ENCODE results near the gene EFL1.
"Not testable (repeated sequence)": the region's sequence is repeated elsewhere in the genome, so short reads cannot be mapped to it uniquely, and the experiment has no call there.

EFL1 gene

DNA sequence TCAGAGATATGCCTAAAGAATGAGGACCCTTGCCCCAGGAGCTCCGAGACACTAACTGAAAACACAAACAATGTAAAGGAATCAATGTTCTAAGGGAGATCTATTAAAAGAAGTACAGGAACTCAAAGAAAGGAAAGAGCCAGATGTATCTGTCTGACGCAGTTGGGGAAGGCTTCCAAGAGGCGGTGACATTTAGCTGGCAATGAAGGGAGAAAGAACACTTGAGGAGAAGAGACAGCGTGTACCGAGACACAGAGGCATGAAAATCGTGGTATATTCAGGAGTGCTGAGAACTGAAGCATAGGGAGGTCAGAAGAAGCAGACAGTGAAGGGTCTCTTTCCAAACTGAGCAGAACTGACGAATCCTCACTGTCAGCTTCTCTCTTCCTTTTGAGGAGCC is 66.7 kb downstream of the EFL1 start:
- not testable (repeated sequence) for DNase-seq

DNA sequence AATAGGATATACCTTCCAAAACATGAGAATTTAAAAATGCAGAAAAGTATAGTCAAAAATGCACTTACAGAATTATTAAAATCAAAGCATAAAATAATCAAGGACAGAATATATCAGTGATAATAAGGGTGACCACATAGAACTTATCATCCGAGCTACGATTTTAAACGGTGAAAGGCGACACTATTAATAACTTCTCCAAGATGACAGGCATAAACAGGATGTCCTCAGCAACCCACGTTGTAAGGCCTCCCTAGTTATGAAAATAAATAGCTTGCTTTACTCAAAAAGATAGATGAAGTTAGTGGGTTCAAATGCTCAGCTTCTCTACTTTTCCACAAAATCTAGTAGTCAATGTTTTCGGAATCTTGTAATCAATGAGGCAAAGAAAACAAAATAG is 68.0 kb downstream of the EFL1 start:
- not testable (repeated sequence) for DNase-seq

DNA sequence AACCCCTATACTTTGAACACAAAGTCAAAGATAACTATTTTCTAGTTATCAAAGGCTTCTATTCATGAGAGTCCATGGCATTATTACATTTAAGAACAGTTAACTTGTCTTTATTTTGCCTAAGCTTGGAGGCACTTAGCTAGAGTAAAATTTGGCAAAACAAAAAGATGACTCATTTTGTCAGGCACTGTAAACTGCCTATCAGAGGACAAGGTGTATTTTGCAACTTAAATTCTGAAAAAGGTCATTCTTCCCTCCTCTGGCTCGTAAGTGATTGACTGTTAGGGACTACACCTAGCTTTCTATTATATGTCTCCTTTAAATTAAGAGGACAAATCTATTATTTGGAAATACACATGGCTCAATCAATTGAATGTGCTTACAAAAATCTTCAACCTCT is 69.1 kb downstream of the EFL1 start:
- DNase-seq = not testable (repeated sequence)

DNA sequence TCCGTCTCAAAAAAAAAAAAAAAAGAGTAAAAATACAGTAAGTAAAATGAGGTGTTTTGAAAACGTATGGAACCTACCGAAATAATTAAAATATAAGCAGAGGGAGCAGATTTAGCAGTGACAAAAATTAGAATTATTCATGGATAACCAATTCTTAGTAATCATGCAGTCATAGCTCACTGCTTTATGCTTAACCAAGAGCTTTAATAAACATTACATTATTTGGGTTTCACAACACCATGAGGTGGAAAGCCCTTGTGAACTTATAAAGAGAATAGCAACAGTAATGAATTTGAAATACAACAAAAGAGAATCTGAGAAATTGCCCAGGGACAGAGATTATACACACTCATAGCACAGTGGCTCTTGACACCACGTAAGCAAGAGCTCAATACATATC is 70.1 kb downstream of the EFL1 start:
- DNase-seq = not testable (repeated sequence)

DNA sequence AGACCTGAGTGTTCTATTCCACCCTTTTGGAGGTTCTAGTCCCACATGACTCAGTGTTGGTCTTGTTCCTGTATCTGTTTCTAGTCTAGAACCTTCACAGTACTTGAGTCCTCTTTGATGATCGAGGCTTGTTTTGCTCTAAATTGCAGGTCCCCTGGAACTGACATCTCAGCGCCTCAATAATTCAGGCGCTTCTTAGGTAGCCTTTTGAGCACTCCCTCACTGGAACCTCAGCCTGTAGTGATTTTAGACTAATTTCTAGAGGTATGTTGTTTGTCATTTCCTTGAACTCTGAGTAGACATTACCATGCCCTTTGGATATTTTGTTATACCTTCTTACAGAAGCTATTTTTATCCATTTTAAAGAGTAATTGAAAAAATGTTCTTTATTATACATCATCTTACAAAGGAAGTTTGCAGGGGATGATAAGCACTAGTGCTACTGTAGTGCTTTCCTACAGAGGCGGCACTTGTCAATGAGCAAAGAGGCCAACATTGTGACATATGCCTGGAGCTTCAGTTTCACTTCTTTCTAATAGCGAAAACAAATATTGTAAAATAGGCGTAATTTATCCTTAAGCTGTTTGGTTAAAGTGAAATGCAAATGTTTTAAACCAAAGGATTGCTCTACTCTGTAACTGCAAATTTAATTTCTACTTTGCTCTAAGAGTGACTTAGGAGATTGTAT is 75.7 kb downstream of the EFL1 start:
- no peak for DNase-seq

DNA sequence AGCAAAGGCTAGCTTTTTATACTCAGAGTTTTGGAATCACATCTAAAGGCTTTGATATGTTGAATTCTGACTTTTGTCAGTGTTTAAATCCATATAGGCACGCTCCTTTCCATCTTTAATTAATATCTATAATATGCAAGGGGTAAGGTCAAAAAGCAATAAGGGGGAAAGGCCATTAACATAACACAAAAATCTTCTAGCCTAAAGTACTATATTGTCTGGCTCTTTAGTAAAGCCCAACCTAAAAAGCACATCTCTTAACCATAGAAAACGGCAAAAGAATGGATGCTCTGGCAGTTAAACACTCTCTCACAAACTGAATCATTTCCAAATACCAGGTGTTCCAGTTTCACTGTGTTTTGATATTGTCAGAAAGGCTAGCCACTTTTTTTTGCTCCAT is 76.4 kb downstream of the EFL1 start:
- DNase-seq = no peak

DNA sequence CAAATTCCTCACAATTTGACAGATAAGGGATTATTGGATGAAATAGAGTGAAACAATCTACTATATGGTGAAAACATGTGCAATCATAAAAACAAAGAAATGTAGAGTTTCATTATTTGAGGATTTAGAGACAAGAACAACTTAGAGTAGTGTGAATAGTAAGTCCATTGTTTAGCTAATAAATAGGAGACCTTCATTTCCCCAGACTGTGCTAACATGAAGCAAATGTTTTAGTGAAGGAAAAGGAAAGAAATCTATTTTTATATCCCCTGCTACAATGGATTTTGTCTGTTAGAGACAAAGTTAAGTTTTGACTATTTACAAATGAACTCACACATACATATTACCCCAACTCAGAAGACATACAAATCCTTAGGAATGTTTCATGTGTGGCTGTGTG is 77.8 kb downstream of the EFL1 start:
- DNase-seq = no peak

DNA sequence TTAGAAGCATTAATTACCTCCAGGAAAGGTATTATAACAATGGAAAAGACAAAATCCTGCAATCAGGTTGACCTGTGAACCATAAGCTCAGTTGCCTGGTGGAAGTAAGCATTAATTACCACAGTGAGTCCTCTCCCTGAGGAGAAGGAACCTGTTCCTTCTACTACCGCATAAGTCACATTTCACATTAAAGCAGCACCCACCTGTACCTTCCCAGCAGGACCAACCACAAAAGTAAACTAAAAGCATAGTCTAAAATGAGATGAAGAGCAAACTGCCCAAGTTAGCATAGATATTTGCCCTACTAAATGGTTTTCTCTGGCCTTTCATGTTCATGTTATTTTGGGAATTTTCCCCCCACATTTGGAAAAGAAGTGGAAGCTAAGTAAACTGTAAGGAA is 78.2 kb downstream of the EFL1 start:
- no peak for DNase-seq

DNA sequence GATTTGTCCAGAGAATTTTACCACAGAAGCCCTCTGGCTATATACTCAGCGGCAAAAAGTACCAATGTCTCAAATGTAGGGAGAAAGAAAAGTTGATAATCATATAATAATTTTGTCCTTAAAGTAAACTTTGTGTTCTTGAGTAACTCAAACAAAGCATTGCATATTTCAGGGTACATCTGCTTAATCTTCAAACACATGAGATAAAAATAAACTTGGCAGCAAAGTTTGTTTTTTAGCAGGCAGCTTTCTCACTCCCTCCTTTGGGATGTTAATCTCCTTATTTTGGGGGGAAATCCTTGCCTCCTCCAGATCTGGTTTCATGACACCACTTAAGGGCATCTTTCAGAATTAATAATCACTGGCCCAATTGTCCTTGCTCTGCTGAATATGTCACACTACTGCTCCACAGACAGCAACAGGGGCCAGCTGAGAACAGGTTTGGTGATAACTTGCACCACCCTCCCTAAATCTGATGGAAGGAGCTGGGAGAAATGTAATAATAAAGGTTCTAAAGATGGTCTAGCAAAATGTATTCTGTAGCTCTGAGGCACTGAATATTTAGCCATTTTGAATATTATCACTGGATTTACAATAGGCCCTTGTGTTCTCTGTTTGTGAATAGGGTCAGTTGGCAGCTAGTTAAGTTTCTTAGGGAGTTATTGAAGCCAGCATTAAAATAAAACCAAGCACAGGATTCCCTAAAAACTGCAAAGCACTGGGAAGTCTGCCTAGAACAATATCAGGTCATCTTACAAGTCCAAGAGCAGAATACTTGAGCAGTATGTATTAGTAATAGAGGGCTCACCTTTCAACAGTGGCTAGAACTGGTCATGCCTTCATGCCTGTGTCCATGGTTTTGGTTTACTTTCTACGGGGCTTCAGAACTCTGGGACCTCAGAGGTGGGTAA is 79.2 kb downstream of the EFL1 start:
- DNase-seq = no peak

DNA sequence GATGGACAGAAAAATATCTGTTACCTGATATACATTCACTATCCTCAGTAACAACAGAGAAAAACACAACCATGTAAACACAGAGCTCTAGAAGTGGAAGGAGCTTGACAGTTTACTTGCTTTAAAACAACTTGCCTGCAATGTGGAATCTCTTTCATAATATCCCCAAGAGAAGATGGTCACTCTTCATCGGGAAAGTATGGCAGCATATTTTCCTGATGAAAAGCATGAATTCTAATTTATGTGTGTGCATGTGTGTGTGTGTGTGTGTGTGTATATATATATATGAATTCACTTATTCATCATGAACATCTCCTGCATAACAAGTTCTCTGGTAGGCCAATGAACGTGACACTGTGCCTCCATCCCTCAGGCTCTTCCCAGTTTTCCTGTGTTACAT is 81.2 kb downstream of the EFL1 start:
- DNase-seq = no peak

DNA sequence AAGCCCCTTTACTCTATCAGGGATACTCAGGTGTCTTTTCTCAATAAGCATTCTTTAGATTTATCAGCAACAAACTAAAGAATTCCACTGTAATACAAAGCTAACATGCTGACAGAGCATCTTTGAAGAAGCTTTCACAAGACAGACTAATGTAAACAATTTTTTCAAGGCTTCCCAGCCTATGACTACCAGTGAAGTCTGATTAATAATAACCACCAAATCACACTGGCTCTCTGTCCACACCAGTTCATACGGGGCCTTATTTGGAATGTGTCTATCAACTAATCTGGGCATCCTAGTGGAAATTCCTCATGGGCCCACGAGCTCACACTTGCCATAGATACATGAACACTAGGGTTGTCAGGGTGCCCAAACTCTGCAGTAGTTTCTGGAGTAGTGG is 84.5 kb downstream of the EFL1 start:
- no peak for DNase-seq

DNA sequence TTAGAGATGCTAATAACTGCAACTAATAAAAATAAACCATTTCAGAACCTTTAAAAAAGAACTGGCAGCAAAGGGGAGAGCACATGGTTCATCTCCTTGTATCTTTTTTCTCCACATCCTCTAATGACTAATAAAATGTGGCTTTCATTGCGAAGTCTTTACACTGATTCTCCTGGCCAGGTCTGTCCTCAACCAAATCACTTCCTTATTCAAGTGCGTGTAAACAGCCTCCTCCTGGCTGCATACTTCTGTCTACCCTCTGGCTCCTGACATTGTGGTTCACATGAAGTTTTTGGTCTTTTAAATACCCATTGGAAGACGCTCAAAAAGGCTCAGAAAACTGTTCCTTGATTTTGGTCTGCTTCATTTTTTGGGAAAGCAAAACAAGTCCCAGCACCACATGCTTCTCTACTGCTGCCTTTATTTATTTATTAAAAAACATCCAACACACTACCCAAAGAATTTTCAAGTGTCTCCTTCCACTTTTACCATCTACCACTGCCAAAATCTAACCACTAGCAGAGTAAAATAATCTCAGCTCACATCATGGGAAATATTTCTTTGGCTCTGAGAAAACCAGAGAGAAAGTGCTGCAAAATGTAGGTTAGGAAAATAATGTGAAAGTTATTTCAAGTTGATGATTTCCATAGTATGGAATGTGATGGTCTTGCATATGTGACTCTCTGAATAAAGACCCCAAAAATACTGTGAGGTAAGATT is 85.1 kb downstream of the EFL1 start:
- DNase-seq = no peak

DNA sequence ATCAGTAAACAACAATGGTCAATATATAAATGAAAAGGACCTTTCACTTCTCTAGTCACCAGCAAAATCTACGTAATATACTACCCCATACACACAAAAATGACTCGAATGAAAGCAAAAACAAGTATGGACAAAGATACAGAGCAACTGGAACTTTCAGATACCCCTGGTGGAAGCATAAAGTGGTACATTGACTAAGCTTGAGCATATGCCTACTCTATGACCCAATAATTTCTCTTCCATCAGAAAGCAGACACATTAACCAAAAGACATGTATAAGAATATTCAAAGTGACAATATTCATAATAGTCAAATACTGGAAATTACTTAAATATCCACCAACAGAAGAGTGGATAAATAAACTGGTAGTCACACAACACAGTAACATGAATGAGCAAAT is 86.0 kb downstream of the EFL1 start:
- DNase-seq = no peak

DNA sequence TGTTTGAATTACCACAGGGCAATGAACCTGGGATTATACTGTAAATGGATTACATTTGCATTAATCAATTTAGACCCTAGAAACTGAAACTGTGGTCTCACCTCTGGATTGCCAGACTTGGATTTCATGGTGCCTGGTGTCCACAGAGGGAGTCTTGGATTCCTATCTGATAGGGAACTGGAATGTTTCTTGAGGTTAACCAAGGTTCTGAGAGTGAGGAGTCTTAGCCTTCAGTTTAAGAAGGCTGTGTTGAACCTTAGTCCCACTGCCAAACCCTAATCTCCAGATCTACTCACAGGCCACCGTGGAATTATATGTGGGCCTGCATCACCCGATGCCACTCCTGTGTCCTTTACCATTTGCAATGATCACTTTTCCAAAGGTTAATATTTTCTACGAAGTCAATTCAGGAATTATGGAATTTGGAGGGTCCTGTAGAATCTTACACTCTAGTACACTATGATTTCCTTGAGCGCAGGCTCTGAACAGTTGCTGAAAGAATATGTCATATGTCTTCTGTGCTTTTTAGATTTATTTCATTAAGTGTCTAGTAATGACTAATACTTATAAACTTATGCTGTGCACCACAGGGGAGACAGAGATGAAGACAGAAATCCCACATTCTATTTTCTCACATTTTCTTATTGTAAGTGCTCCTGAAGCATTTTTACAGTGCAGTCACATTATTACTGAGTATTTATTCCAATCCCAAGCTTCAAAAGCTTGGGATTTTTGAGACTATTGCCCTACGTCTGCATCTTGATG is 87.9 kb downstream of the EFL1 start:
- no peak for DNase-seq

DNA sequence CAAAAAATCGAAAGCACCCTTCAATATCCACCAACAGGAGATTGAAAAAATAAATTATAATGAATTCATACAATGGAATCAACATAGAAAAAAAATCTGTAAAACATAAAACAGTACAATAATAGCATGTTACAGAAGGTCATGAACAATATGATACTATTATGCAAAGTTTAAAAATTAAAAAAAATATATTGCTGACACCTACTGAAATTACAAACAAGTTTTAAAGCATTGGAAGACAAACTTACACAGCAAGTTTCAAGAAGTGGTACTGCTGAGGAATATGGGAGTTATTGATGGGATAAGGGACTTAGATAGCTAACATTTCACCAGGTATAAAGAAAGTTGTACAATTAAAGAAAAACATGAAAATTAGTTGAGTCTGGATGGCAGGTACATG is 89.4 kb downstream of the EFL1 start:
- no peak for DNase-seq

DNA sequence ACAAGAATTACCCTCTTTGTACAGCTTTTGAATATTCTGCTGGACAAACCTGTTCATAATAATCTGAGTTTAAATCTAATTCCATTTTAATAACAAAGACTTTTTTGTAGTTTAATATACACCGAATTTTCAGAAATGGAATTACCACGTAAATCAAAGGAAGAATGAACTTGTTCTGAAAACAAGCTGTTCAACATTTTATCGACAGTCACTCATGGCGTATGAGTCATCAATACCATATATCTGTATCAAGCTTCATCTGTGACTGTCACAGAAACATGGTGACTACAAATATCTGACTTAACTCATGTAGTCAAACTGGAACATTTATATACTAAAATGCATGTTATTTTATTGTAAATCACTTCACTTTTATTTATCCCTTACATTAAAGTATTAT is 90.0 kb downstream of the EFL1 start:
- DNase-seq = no peak

DNA sequence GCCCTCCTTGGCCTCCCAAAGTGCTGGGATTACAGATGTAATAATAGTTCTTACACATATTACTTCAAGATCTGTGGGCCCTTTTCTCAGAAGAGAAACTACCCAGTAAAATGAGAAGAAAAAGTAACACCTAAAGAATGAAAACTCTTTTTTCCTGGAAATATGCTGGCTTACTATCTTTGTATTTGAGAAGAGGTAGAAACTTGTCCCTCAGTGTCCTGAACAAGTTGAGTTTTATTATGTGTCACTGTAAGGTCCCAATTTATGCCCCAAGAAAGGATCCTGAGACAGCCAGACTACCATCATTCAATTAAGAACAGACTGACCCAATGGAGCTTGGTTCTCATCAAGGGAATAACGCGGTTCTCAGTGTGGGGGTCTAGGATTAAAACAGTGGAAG is 93.8 kb downstream of the EFL1 start:
- no peak for DNase-seq

DNA sequence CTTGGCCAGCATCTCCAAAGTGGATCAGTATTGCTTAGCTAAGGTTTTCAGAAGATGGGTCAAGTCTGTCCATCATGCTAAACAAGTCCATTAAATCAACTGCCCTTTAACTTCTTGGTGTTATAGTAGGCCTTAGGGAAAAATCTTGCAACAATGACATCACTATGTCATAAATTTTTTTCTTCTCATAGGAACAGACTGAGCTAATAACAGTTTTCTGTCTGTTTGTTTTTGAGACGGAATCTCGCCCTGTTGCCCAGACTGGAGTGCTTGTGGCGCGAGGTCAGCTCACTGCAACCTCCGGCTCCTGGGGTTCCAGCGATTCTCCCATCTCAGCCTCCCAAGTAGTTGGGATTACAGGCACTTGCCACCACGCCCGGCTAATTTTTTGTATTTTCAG is 94.2 kb downstream of the EFL1 start:
- DNase-seq = no peak

DNA sequence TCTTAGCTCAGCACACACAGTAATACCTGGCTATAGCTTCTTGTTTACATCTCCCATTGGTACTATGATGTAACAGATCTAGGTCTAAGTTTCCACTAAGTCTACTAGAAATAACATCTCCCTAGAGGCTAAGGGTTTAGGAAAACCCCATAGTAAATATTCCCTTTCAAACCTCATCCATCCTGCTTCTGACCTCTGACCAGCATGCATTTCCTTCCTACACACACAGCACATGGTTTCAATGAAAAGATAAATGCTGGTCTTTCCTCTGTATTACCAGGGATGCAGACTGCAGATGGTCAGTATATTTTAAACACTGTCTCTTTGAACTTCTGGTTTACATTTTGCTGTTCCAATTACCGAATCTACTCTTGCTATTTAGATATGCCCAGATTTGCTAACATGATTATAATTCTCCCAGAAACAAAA is 96.6 kb downstream of the EFL1 start:
- no peak for DNase-seq

DNA sequence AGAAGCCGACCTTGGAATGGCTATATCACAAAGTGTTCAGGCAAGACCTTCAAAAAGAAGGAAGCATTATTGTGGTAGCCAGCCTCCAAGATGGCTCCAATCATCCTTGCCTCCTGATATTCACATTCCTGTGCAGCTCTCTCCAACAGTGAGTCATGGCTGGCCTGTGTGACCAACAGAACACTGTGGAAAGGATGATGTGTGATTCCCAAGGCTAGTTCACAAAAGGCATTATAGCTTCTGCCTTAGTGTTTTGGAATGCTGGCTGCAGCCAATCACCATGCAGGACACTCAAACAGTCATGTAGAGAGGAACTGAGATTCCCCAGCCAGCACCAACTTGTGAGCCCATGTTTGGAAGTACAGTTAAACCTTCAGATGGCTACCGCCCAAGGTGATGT is 102.6 kb downstream of the EFL1 start:
- DNase-seq = no peak

DNA sequence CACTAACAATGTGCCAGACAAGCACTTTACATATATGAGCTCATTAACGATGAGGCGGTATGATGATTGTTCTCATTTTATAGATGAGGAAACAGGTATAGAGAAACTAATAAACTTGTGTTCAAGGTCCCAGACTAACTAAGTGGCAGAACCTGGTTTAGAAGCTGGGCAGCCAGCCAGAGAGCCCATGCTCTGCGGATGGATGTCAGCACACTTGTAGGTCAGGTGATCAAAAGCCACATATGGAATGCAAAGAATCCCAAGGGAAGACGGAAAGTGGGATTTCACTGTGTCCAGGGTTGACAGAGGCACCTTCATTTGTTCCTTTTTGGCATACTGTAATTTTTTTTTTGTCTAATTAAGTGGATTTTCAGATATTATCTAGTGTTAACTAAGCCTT is 103.7 kb downstream of the EFL1 start:
- DNase-seq = no peak

DNA sequence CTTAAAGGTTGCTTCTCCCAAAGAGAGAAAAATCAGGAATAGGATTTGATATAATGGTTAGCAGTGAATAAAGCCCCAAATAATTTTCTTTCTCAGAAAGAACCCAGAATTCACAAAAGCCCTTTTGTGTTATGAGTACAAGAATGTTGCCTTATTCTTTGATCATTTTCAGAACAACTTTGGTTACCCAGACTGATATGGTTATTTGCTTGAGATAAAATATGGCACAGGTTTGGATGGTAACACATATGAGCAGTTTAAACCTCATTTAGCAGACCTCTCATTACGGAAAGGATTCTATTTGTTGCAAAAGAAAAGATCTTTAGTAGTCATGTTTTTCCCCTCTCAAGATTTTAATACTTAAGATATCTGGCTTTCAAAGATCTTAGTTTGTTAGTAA is 111.9 kb downstream of the EFL1 start:
- no peak for DNase-seq

DNA sequence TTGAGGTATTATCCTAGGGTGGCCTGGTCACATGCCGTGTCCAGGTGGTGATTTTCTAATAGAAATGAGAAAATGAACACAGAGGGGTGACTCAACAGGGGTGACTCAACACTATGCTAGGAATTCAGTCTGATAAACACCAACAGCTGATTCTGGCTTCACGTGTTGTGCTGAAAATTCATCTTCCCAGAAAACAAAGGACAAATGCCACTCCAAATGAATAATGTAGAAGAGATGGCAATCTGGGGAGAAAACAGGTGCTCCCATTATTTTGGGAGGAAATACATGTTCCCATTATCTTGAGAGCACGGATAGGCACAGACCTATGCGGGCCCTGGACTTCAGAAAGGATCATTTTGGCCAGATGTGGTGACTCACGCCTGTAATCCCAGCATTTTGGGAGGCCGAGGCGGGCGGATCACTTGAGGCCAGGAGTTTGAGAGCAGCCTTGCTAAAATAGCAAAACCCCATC is 115.5 kb downstream of the EFL1 start:
- DNase-seq = no peak
